GM12878 (cell line): ENCODE measurements around the gene KRTAP5-6. TPM values are rescaled to one million over a fixed set of nuclear protein-coding genes. Genes with fewer than 3 reads are reported as not detected.

ENCODE experiments used
- ATAC-seq: fragments of 200-7000 bp; cut with Tn5 transposase; 3 replicates; pipeline ENCODE4 v1.9.1; 2020; ENCODE audit warnings: mild to moderate bottlenecking, moderate library complexity
- BruUV-seq: library from RNA; stranded (reverse); fragments of 400-500 nt; replicated peaks from 2 replicates; lab custom pipeline; 2021; lab: Mats Ljungman, UMichigan
- CTCF ChIA-PET: fragments of 300-600 bp; sonication (Branson Sonifier 250); formaldehyde crosslinking; extraction: SDS; loops from one replicate; lab custom pipeline; 2021; ENCODE audit warnings: inconsistent platforms; lab: Yijun Ruan, JAX
- POLR2A ChIA-PET: fragments of 350-600 bp; formaldehyde crosslinking; extraction: SDS; loops from one replicate; lab custom pipeline; 2021; ENCODE audit warnings: inconsistent platforms; lab: Charles Lee
- RAD21 ChIA-PET: fragments of 300-600 bp; sonication (Branson Sonifier 250); formaldehyde crosslinking; loops from one replicate; lab custom pipeline; 2023; ENCODE audit warnings: antibody characterized with exemption; ENCODE audit not compliant: unreplicated experiment; lab: Charles Lee
- SMC1A ChIA-PET: fragments of 300-600 bp; sonication (Branson Sonifier 250); formaldehyde crosslinking; loops from one replicate; lab custom pipeline; 2023; ENCODE audit not compliant: unreplicated experiment, uncharacterized antibody; lab: Charles Lee
- DNase-seq: peaks from one replicate; pipeline ENCODE4 v3.0.0-alpha.2; 2011; ENCODE audit warnings: low read depth, low spot score
- FAIRE-seq: peaks from 3 replicates; lab custom pipeline; 2011; peaks lifted over from hg19 to GRCh38; lab: Jason Lieb, UNC
- H2AFZ ChIP-seq: 2 replicates; pipeline ENCODE4 v1.6.0; 2011; ENCODE audit warnings: low read depth, low read length, control low read depth; ENCODE audit not compliant: control insufficient read depth
- H3K27ac ChIP-seq: 2 replicates; pipeline ENCODE4 v1.5.1; 2011; ENCODE audit warnings: control low read depth; ENCODE audit not compliant: control insufficient read depth, insufficient read depth
- H3K27me3 ChIP-seq, 2 experiments: replicated peaks in 1 of 2; 2 replicates each; pipeline versions ENCODE4 v1.6.0 to v1.6.1; 2011; ENCODE audit warnings: low read length in 1 of 2; ENCODE audit not compliant: control insufficient read depth in 2 of 2, insufficient read depth in 2 of 2
- H3K36me3 ChIP-seq, 2 experiments: 2 replicates each; pipeline ENCODE4 v1.5.1; 2011; ENCODE audit warnings: low read length in 1 of 2; ENCODE audit not compliant: control insufficient read depth in 2 of 2, insufficient read depth in 2 of 2
- H3K4me1 ChIP-seq: 2 replicates; pipeline ENCODE4 v1.6.1; 2011; ENCODE audit warnings: mild to moderate bottlenecking, low read length, moderate library complexity, mixed read lengths; ENCODE audit not compliant: control insufficient read depth, insufficient read depth
- H3K4me2 ChIP-seq: 2 replicates; pipeline ENCODE4 v1.6.0; 2011; ENCODE audit warnings: control low read depth; ENCODE audit not compliant: control insufficient read depth, insufficient read depth
- H3K4me3 ChIP-seq: fragments of 200-600 bp; sonication (generic); 2 replicates; pipeline ENCODE4 v1.5.1; 2016
- H3K79me2 ChIP-seq: 2 replicates; pipeline ENCODE4 v1.6.0; 2011; ENCODE audit warnings: low read length; ENCODE audit not compliant: control insufficient read depth, insufficient read depth
- H3K9ac ChIP-seq: 2 replicates; pipeline ENCODE4 v1.8.0; 2011; ENCODE audit warnings: low read length, control low read depth, mixed read lengths; ENCODE audit not compliant: control insufficient read depth, insufficient read depth
- H3K9me3 ChIP-seq: replicated peaks from 3 replicates; pipeline ENCODE4 v1.5.1; 2011; ENCODE audit warnings: mild to moderate bottlenecking, low read length; ENCODE audit not compliant: control insufficient read depth, insufficient read depth
- H4K20me1 ChIP-seq: 2 replicates; pipeline ENCODE4 v1.6.0; 2011; ENCODE audit not compliant: control insufficient read depth, insufficient read depth
- CBX3 ChIP-seq: fragments of 200-600 bp; sonication (generic); IDR thresholded peaks from 2 replicates; pipeline ENCODE4 v1.6.1; 2016; ENCODE audit warnings: low read depth, borderline replicate concordance
- CHD2 ChIP-seq: IDR thresholded peaks from 2 replicates; pipeline ENCODE4 v1.6.1; 2011; ENCODE audit warnings: low read depth, low read length, improper control_type of control experiment, borderline replicate concordance
- EED ChIP-seq: sonication (generic); IDR thresholded peaks from 2 replicates; pipeline ENCODE4 v1.6.1; 2016; ENCODE audit warnings: antibody characterized with exemption, low read depth
- KAT2A ChIP-seq: conservative IDR thresholded peaks from 2 replicates; pipeline ENCODE4 v1.6.1; 2011; ENCODE audit warnings: low read depth, low read length; ENCODE audit not compliant: control insufficient read depth
- KDM1A ChIP-seq: fragments of 200-600 bp; sonication (generic); IDR thresholded peaks from 2 replicates; pipeline ENCODE4 v1.6.1; 2016; ENCODE audit warnings: borderline replicate concordance
- NBN ChIP-seq: fragments of 450-650 bp; IDR thresholded peaks from 2 replicates; pipeline ENCODE4 v1.6.1; 2016
- NR2F1 ChIP-seq: fragments of 450-650 bp; conservative IDR thresholded peaks from 2 replicates; pipeline ENCODE4 v1.6.1; 2017; ENCODE audit warnings: mild to moderate bottlenecking
- TCF7 ChIP-seq: IDR thresholded peaks from 2 replicates; pipeline ENCODE4 v1.6.1; 2014; ENCODE audit warnings: antibody characterized with exemption, borderline replicate concordance
- ZNF384 ChIP-seq: IDR thresholded peaks from 2 replicates; pipeline ENCODE4 v1.6.1; 2012; ENCODE audit warnings: low read depth, mild to moderate bottlenecking, low read length, improper control_type of control experiment, borderline replicate concordance
- ZSCAN29 ChIP-seq: fragments of 450-650 bp; IDR thresholded peaks from 2 replicates; pipeline ENCODE4 v1.6.1; 2017; ENCODE audit warnings: mild to moderate bottlenecking, moderate library complexity
- WGBS: methylation state at CpG from one replicate; pipeline ENCODE4 v1.1.6; 2016; ENCODE audit warnings: low lambda C conversion rate; ENCODE audit not compliant: insufficient replicate concordance, insufficient coverage; ENCODE audit errors: missing lambda C conversion rate; 5-methylcytosine and 5-hydroxymethylcytosine counted together
- in situ Hi-C: fragments of 300-500 bp; cut with MboI; formaldehyde crosslinking; loops from 9 replicates; pipeline ENCODE4 v1.14.3; 2018; ENCODE audit warnings: mixed read lengths
- intact Hi-C: fragments of 100-400 bp; cut with micrococcal nuclease; formaldehyde crosslinking; loops from one replicate; pipeline ENCODE4 v1.14.2; 2022; ENCODE audit not compliant: unreplicated experiment
- polyA plus RNA-seq, 11 experiments: library from polyadenylated mRNA; depleted of rRNA in 4 of 11; unstranded in 6 of 11; stranded (reverse) in 5 of 11; fragments of >200 nt; fragmentation: Nextera tagmentation in 4 of 11; fragmentation: Illumina TruSeq in 1 of 11; extraction: Ambion mirVana in 4 of 11; extraction: Trizol in 1 of 11; gene quantifications; 1 replicate in 1 of 11; 2 replicates in 10 of 11; pipeline versions ENCODE4 v1.2.1 to v1.2.3, GENCODE V29; 2011 to 2016; ENCODE audit warnings: inconsistent platforms in 2 of 11, missing spikeins in 2 of 11, low read depth in 1 of 11
- total RNA-seq, 4 experiments: library from RNA; depleted of rRNA in 3 of 4; stranded (reverse); fragments of >200 nt in 3 of 4; fragmentation: Illumina TruSeq in 1 of 4; extraction: Trizol in 1 of 4; gene quantifications; 2 replicates each; pipeline versions ENCODE4 v1.2.1 to v1.2.3, GENCODE V29; 2013 to 2021
- TF ChIP-seq, protein P1 (sequence below): IDR thresholded peaks from 2 replicates; pipeline ENCODE4 v1.6.1; 2012; ENCODE audit warnings: improper control_type of control experiment, low read depth, low read length; ENCODE audit not compliant: insufficient replicate concordance

The KRTAP5-6 gene
- total and polyA plus RNA-seq, 10 of the 15 experiments (the other 5 are each of a cell fraction or from before 2014, with no cell fraction given) = not detected

DNA sequence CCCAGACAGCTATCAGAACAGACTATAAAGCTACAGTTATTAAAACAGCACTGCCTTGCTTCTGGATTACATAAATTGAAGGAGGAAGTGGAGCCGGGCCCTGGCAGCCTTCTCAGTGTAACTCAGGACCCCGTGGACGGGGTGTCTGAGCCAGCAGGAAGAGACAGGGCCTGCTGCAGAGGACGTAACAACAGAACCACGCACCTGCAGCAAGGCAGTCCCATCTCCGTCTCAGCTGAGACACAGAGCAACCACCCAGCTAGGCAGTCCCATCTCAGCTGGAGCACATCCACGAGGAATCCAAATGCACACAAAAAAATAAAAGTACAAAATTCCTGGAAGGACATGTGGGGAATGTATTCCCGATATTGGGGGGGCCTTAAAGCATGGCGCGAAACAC, 17.1 kb upstream of the KRTAP5-6 start:
- H2AFZ ChIP-seq = no peak overlapping the region
- no peak for FAIRE-seq
- H3K27me3 ChIP-seq = no peaks in the 10 kb centered on the region; a peak in 2 of 4 replicates
- no peak for TF ChIP-seq NR2F1
- TF ChIP-seq ZSCAN29 = no peak
- no peak for TF ChIP-seq EED
- TF ChIP-seq TCF7 = no peak
- TF ChIP-seq KAT2A = no peak
- TF ChIP-seq ZNF384 = no peak
- TF ChIP-seq, all 136 proteins: peak for 0
- Histone ChIP-seq H3K36me3 (no peaks in the 10 kb centered on the region), H3K79me2 (no peaks in the 10 kb centered on the region), H3K4me3 (no peak overlapping the region), H3K9ac (no peak overlapping the region), H3K27ac (no peak overlapping the region), H3K4me1 (no peaks in the 10 kb centered on the region), H4K20me1 (no peaks in the 10 kb centered on the region), H3K9me3 (no peaks in the 10 kb centered on the region), H3K4me2 (no peak overlapping the region)
- in situ Hi-C loops = no loop called here
- ATAC-seq (no peak), DNase-seq (no peak)
- WGBS = 39% methylated on average over 10 of the region's 10 CpGs
- no TSS peak for BruUV-seq
- CTCF ChIA-PET = interaction anchor here (1.3 to 3.3 kb wide), 4 partner anchors 15 to 321 kb away, joined by 5 to 19 read pairs (median 6); no protein-coding TSS in a partner anchor
- intact Hi-C loops = no loop called here
- RAD21 ChIA-PET = no interaction called here
- POLR2A ChIA-PET = no interaction called here
- SMC1A ChIA-PET = interaction anchor here (1.8 kb wide), 1 partner anchor 14 kb away, joined by 5 read pairs; no protein-coding TSS in a partner anchor

DNA sequence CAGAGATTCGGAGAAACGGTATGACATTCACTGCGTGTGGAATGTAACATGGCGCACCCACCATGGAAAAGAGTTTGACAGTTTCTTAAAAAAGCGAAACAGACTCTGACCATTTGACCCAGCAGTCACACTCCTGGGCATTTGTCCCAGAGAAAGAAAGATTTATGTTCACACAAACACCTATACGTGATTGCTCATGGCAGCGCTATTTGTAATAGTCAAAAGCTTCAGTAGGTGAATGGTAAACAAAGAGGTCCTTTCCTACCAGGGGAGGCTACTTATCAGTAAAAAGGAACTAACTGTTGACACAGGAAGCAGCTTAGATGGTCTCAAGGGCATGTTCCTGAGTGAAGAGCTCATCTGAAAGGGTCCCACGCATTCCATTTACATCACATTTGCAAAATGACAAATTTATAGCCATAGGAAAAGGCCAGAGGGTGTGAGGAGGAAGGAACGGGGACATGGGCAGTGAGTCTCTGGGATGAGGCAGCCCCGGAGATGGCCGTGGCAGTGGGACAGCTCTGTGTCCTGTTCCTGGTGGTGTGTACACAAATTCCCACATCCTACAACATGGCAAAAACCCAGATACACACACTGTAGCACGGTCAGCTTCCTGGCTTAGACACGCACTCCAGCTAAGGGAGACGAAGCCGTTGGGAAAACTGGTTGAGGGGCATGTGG, 14.6 kb upstream of the KRTAP5-6 start:
- no peaks in the 10 kb centered on the region for H3K36me3 ChIP-seq
- in situ Hi-C loops = no loop called here
- no TSS peak for BruUV-seq
- H3K9me3 ChIP-seq = no peaks in the 10 kb centered on the region
- no peak for FAIRE-seq
- TF ChIP-seq CHD2 (no peak), NBN (no peak), CBX3 (no peak), KDM1A (no peak)
- TF ChIP-seq, protein P1, sequence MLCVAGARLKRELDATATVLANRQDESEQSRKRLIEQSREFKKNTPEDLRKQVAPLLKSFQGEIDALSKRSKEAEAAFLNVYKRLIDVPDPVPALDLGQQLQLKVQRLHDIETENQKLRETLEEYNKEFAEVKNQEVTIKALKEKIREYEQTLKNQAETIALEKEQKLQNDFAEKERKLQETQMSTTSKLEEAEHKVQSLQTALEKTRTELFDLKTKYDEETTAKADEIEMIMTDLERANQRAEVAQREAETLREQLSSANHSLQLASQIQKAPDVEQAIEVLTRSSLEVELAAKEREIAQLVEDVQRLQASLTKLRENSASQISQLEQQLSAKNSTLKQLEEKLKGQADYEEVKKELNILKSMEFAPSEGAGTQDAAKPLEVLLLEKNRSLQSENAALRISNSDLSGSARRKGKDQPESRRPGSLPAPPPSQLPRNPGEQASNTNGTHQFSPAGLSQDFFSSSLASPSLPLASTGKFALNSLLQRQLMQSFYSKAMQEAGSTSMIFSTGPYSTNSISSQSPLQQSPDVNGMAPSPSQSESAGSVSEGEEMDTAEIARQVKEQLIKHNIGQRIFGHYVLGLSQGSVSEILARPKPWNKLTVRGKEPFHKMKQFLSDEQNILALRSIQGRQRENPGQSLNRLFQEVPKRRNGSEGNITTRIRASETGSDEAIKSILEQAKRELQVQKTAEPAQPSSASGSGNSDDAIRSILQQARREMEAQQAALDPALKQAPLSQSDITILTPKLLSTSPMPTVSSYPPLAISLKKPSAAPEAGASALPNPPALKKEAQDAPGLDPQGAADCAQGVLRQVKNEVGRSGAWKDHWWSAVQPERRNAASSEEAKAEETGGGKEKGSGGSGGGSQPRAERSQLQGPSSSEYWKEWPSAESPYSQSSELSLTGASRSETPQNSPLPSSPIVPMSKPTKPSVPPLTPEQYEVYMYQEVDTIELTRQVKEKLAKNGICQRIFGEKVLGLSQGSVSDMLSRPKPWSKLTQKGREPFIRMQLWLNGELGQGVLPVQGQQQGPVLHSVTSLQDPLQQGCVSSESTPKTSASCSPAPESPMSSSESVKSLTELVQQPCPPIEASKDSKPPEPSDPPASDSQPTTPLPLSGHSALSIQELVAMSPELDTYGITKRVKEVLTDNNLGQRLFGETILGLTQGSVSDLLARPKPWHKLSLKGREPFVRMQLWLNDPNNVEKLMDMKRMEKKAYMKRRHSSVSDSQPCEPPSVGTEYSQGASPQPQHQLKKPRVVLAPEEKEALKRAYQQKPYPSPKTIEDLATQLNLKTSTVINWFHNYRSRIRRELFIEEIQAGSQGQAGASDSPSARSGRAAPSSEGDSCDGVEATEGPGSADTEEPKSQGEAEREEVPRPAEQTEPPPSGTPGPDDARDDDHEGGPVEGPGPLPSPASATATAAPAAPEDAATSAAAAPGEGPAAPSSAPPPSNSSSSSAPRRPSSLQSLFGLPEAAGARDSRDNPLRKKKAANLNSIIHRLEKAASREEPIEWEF = no peak
- TF ChIP-seq, all 136 proteins: peak for 0
- Histone ChIP-seq H3K4me2 (no peak overlapping the region), H3K9ac (no peak overlapping the region), H3K27ac (no peak overlapping the region), H3K79me2 (no peaks in the 10 kb centered on the region), H3K4me3 (no peak overlapping the region), H3K27me3 (no peaks in the 10 kb centered on the region; a peak in 1 of 4 replicates), H4K20me1 (no peaks in the 10 kb centered on the region), H2AFZ (no peak overlapping the region), H3K4me1 (no peaks in the 10 kb centered on the region)
- ChIA-PET CTCF (interaction anchor here (1.1 to 2.0 kb wide), 5 partner anchors 9 to 151 kb away, joined by 5 to 8 read pairs (median 6); no protein-coding TSS in a partner anchor), RAD21 (no interaction called here), SMC1A (no interaction called here), POLR2A (interaction anchor here (0.6 kb wide), 1 partner anchor 82 kb away, joined by 3 read pairs; no protein-coding TSS in a partner anchor)
- DNase-seq = no peak
- 56% methylated on average over 15 of the region's 15 CpGs for WGBS
- intact Hi-C loops = no loop called here
- ATAC-seq = no peak
